ENCODE measurements around the gene C10orf53. TPM values are rescaled to one million over a fixed set of nuclear protein-coding genes. Genes with fewer than 3 reads are reported as not detected.

Gene C10orf53
- polyA plus RNA-seq, 3 donors: not detected

GRCh38 chr10:49653273-49653929 is 26.1 kb upstream of the C10orf53 start:
- Mint-ChIP-seq H3K27ac (peak overlapping the region in 1 of 7 donors; percentile 58), H3K36me3 (no peaks in the 10 kb centered on the region), H3K27me3 (ENCODE audit: low read depth in 3 of 3) (peaks cover 20 to 24% (median 21%) of the 10 kb centered on the region in 3 donors), H3K4me1 (peaks cover 8% of the 10 kb centered on the region), H3K4me3 (no peak overlapping the region), H3K9me3 (peaks cover 4 to 14% (median 9%) of the 10 kb centered on the region in 7 donors)
- H3K27me3 ChIP-seq (ENCODE audit: control insufficient read depth in 2 of 2, insufficient read depth in 2 of 2, low read length in 2 of 2): no peaks in the 10 kb centered on the region
- 79% methylated on average over 10 of the region's 11 CpGs for WGBS (ENCODE audit: insufficient coverage)
- TF ChIP-seq, protein P1, sequence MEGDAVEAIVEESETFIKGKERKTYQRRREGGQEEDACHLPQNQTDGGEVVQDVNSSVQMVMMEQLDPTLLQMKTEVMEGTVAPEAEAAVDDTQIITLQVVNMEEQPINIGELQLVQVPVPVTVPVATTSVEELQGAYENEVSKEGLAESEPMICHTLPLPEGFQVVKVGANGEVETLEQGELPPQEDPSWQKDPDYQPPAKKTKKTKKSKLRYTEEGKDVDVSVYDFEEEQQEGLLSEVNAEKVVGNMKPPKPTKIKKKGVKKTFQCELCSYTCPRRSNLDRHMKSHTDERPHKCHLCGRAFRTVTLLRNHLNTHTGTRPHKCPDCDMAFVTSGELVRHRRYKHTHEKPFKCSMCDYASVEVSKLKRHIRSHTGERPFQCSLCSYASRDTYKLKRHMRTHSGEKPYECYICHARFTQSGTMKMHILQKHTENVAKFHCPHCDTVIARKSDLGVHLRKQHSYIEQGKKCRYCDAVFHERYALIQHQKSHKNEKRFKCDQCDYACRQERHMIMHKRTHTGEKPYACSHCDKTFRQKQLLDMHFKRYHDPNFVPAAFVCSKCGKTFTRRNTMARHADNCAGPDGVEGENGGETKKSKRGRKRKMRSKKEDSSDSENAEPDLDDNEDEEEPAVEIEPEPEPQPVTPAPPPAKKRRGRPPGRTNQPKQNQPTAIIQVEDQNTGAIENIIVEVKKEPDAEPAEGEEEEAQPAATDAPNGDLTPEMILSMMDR (IDR thresholded peaks at IDR 0.05): no peak
- H2AFZ ChIP-seq (ENCODE audit: insufficient read depth, low read depth, low read length, poor library complexity, severe bottlenecking): no peak overlapping the region
- no peak overlapping the region for H3K9ac ChIP-seq (ENCODE audit: insufficient read depth, low read length, poor library complexity, severe bottlenecking)
- H4K20me1 ChIP-seq (ENCODE audit: insufficient read depth, low read length): no peaks in the 10 kb centered on the region
- peaks cover 3 to 8% of the 10 kb centered on the region in 2 donors for H3K9me3 ChIP-seq (replicated peaks in 1 of 2; ENCODE audit: control insufficient read depth in 1 of 2, insufficient read depth in 1 of 2, low read length in 2 of 2)
- DNase-seq: no peak
- no peak overlapping the region for H3K27ac ChIP-seq (ENCODE audit: low read depth in 1 of 2, low read length in 2 of 2)
- no peaks in the 10 kb centered on the region for H3K36me3 ChIP-seq (replicated peaks in 1 of 2; ENCODE audit: control insufficient read depth in 1 of 2, insufficient read depth in 2 of 2, low read length in 2 of 2)
- H3K4me3 ChIP-seq (replicated peaks in 1 of 3; ENCODE audit: low read depth in 2 of 3, low read length in 3 of 3): no peak overlapping the region
- no peaks in the 10 kb centered on the region for H3K79me2 ChIP-seq (ENCODE audit: insufficient read depth, low read length)
- H3K4me1 ChIP-seq (ENCODE audit: control insufficient read depth in 1 of 2, insufficient read depth in 2 of 2, low read length in 2 of 2): no peaks in the 10 kb centered on the region
- intact Hi-C loops (cut with micrococcal nuclease): no loop called here
- no peak overlapping the region for H3K4me2 ChIP-seq (replicated peaks; ENCODE audit: extremely low read depth, low read length, poor library complexity, severe bottlenecking)

DNA sequence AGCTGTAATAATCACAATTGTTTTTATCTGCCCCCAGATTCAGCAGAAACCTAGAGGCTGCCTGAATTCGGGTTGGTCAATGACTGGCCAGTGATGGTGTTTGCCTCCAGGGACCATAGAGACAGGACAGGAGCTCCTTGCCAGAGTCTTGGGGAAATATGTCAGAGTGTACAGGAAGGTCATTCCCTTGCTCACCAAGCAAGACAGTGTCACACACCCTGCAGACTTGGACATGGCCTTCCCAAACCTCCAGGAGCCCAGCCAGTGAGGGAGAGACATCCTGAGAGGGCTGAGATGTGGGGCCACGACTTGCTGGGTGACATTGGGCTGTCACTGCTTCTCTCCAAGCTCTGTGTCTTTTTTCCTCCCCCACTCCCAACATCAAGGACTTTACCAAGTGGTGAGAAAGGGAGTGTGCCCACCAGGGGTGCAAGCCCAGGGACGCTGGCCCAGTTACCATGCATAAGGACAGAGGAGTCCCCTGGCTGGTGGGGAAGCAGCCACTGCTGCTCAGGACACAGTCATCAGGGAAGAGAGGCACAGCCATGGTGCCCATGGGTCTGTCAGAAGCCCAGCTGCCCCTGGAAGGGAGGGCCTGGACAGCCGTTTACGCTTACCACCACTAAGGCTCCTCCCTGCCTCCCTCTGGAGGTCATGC is 25.3 kb upstream of the C10orf53 start:
- no peak overlapping the region for H2AFZ ChIP-seq (ENCODE audit: insufficient read depth, low read depth, low read length, poor library complexity, severe bottlenecking)
- DNase-seq: no peak
- H3K27me3 Mint-ChIP-seq (ENCODE audit: low read depth in 3 of 3): peaks cover 17 to 21% (median 18%) of the 10 kb centered on the region in 3 donors
- H3K79me2 ChIP-seq (ENCODE audit: insufficient read depth, low read length): no peaks in the 10 kb centered on the region
- no peaks in the 10 kb centered on the region for H3K27me3 ChIP-seq (ENCODE audit: control insufficient read depth in 2 of 2, insufficient read depth in 2 of 2, low read length in 2 of 2)
- peaks cover 5 to 15% of the 10 kb centered on the region in 2 donors for H3K9me3 ChIP-seq (replicated peaks in 1 of 2; ENCODE audit: control insufficient read depth in 1 of 2, insufficient read depth in 1 of 2, low read length in 2 of 2)
- TF ChIP-seq, protein P1 (IDR thresholded peaks at IDR 0.05): no peak
- H3K27ac Mint-ChIP-seq: no peak overlapping the region
- no peak overlapping the region for H3K27ac ChIP-seq (ENCODE audit: low read depth in 1 of 2, low read length in 2 of 2)
- no CpG with 5 or more reads among the region's 5 CpGs for WGBS (ENCODE audit: insufficient coverage)
- no peak overlapping the region for H3K4me3 ChIP-seq (replicated peaks in 1 of 3; ENCODE audit: low read depth in 2 of 3, low read length in 3 of 3)
- peaks cover 6 to 21% (median 15%) of the 10 kb centered on the region in 7 donors for H3K9me3 Mint-ChIP-seq
- intact Hi-C loops (cut with micrococcal nuclease): no loop called here
- no peak overlapping the region for H3K4me2 ChIP-seq (replicated peaks; ENCODE audit: extremely low read depth, low read length, poor library complexity, severe bottlenecking)
- H3K36me3 Mint-ChIP-seq: no peaks in the 10 kb centered on the region
- no peak overlapping the region for H3K9ac ChIP-seq (ENCODE audit: insufficient read depth, low read length, poor library complexity, severe bottlenecking)
- H4K20me1 ChIP-seq (ENCODE audit: insufficient read depth, low read length): no peaks in the 10 kb centered on the region
- H3K4me1 Mint-ChIP-seq: peaks cover 6% of the 10 kb centered on the region
- H3K4me1 ChIP-seq (ENCODE audit: control insufficient read depth in 1 of 2, insufficient read depth in 2 of 2, low read length in 2 of 2): no peaks in the 10 kb centered on the region
- H3K4me3 Mint-ChIP-seq: no peak overlapping the region
- H3K36me3 ChIP-seq (replicated peaks in 1 of 2; ENCODE audit: control insufficient read depth in 1 of 2, insufficient read depth in 2 of 2, low read length in 2 of 2): no peaks in the 10 kb centered on the region
